Measurements from ENCODE around the gene CPXM2.

- TF ChIP-seq CTCF (optimal IDR thresholded peaks at IDR 0.05 in 1 of 3, IDR thresholded peaks at IDR 0.05 in 1 of 3, conservative IDR thresholded peaks at IDR 0.05 in 1 of 3; ENCODE audit: extremely low read depth in 1 of 3, insufficient read depth in 2 of 3, low read length in 3 of 3) (no peak), EZH2 (IDR thresholded peaks at IDR 0.05; ENCODE audit: low read length) (no peak)
Observed at GRCh38 chr10:123750901-123751300, 140.7 kb downstream of the CPXM2 start.
